MM.1S (cell line): ENCODE measurements around the gene PTPRN2.

Source experiments
- DNase-seq: peaks from one replicate; pipeline ENCODE4 v3.0.0-alpha.2; 2015
- H2AFZ ChIP-seq: fragments of 300-600 bp; sonication (generic); 2 replicates; pipeline ENCODE4 v1.6.0; 2016; ENCODE audit warnings: antibody characterized with exemption, low read length
- H3F3A ChIP-seq: fragments of 300-600 bp; sonication (generic); 2 replicates; pipeline ENCODE4 v1.6.1; 2016; ENCODE audit warnings: mild to moderate bottlenecking, antibody characterized with exemption, low read length, moderate library complexity, mixed read lengths; ENCODE audit not compliant: insufficient read depth
- H3K27ac ChIP-seq: fragments of 300-600 bp; sonication (generic); 2 replicates; pipeline ENCODE4 v1.5.1; 2016; ENCODE audit warnings: mild to moderate bottlenecking, low read length
- H3K27me3 ChIP-seq: fragments of 300-600 bp; sonication (generic); replicated peaks from 2 replicates; pipeline ENCODE4 v1.6.0; 2016; ENCODE audit warnings: low read length; ENCODE audit not compliant: insufficient read depth
- H3K36me3 ChIP-seq: fragments of 300-600 bp; sonication (generic); replicated peaks from 2 replicates; pipeline ENCODE4 v1.6.1; 2016; ENCODE audit warnings: mild to moderate bottlenecking, low read length, mixed read lengths; ENCODE audit not compliant: insufficient read depth
- H3K4me1 ChIP-seq: fragments of 300-600 bp; sonication (generic); 2 replicates; pipeline ENCODE4 v1.6.1; 2016; ENCODE audit warnings: low read length, mixed read lengths
- H3K4me2 ChIP-seq: fragments of 300-600 bp; sonication (generic); 2 replicates; pipeline ENCODE4 v1.6.0; 2016; ENCODE audit warnings: low read depth, low read length
- H3K4me3 ChIP-seq: fragments of 300-600 bp; sonication (generic); 2 replicates; pipeline ENCODE4 v1.5.1; 2016; ENCODE audit warnings: low read length, mixed read lengths
- H3K79me2 ChIP-seq: fragments of 300-600 bp; sonication (generic); 2 replicates; pipeline ENCODE4 v1.6.1; 2016; ENCODE audit warnings: mixed run types, low read length, mixed read lengths
- H3K9ac ChIP-seq: fragments of 300-600 bp; sonication (generic); 2 replicates; pipeline ENCODE4 v1.6.1; 2016; ENCODE audit warnings: low read length, mixed read lengths
- H3K9me2 ChIP-seq: fragments of 300-600 bp; sonication (generic); replicated peaks from 2 replicates; pipeline ENCODE4 v1.6.1; 2016; ENCODE audit warnings: mild to moderate bottlenecking, low read length, mixed read lengths; ENCODE audit not compliant: insufficient read depth
- H3K9me3 ChIP-seq: fragments of 300-600 bp; sonication (generic); replicated peaks from 2 replicates; pipeline ENCODE4 v1.6.1; 2016; ENCODE audit warnings: mild to moderate bottlenecking, low read length, mixed read lengths; ENCODE audit not compliant: insufficient read depth
- H4K20me1 ChIP-seq: fragments of 300-600 bp; sonication (generic); 2 replicates; pipeline ENCODE4 v1.6.1; 2016; ENCODE audit warnings: mild to moderate bottlenecking, low read length, moderate library complexity, mixed read lengths; ENCODE audit not compliant: insufficient read depth
- EZH2 ChIP-seq: fragments of 300-600 bp; sonication (generic); optimal IDR thresholded peaks from 2 replicates; pipeline ENCODE3; 2017; ENCODE audit warnings: low read depth, mild to moderate bottlenecking, antibody characterized with exemption, low read length, mixed read lengths
- EZH2phosphoT487 ChIP-seq: fragments of 300-600 bp; sonication (generic); IDR thresholded peaks from 2 replicates; pipeline ENCODE4 v1.6.1; 2018; ENCODE audit warnings: antibody characterized with exemption, low read length
- TF ChIP-seq, protein P1 (sequence below): fragments of 300-600 bp; sonication (generic); IDR thresholded peaks from 2 replicates; pipeline ENCODE4 v1.5.1; 2016; ENCODE audit warnings: antibody characterized with exemption, low read length, mixed read lengths

PTPRN2 gene

GRCh38 chr7:158109364-158110033 lies 478.1 kb downstream of the PTPRN2 start:
- Histone ChIP-seq H3K4me3 (no peak overlapping the region), H3K9me3 (no peaks in the 10 kb centered on the region)

DNA sequence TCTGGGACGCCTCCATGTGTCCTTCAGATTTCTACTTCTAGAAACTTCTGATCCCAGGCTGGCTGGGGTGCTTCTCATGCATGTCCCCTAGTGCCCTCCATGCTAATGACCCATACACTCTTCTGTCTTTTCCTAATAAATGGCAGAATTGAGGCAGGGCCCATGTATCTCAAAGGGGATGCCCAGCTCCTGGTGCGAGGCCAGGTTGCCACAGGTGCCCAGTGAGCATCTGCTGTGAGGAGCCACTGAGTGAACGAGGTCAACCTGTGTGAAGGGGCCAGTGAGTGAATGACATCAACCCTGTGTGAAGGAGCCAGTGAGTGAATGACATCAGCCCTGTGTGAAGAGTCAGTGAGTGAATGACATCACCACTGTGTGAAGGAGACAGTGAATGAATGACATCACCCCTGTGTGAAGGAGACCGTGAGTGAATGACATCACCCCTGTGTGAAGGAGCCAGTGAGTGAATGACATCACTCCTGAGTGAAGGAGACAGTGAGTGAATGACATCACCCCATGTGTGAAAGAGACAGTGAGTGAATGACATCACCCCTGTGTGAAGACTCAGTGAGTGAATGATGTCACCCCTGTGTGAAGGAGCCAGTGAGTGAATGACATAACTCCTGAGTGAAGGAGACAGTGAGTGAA lies 478.9 kb downstream of the PTPRN2 start:
- Histone ChIP-seq H3K79me2 (0 out of 2 replicates have a peak, but pooled peaks cover 3% of the 10 kb centered on the region), H3K9ac (no peak overlapping the region)
- no peak for DNase-seq

More at GRCh38 chr7:158109364-158110033, 478.1 kb downstream of the PTPRN2 start:
- peak overlapping the region; percentile 75; the same call in 1 of the 2 replicates for H3K4me2 ChIP-seq
- no peaks in the 10 kb centered on the region for H3K36me3 ChIP-seq
- H3K79me2 ChIP-seq = 0 out of 2 replicates have a peak, but pooled peaks cover 3% of the 10 kb centered on the region
- no peaks in the 10 kb centered on the region; the same call in 1 of the 2 replicates for H3K27me3 ChIP-seq
- H3K4me1 ChIP-seq = peaks cover 17% of the 10 kb centered on the region
- no peaks in the 10 kb centered on the region for H4K20me1 ChIP-seq
- no peak overlapping the region for H3K9ac ChIP-seq
- TF ChIP-seq, protein P1, sequence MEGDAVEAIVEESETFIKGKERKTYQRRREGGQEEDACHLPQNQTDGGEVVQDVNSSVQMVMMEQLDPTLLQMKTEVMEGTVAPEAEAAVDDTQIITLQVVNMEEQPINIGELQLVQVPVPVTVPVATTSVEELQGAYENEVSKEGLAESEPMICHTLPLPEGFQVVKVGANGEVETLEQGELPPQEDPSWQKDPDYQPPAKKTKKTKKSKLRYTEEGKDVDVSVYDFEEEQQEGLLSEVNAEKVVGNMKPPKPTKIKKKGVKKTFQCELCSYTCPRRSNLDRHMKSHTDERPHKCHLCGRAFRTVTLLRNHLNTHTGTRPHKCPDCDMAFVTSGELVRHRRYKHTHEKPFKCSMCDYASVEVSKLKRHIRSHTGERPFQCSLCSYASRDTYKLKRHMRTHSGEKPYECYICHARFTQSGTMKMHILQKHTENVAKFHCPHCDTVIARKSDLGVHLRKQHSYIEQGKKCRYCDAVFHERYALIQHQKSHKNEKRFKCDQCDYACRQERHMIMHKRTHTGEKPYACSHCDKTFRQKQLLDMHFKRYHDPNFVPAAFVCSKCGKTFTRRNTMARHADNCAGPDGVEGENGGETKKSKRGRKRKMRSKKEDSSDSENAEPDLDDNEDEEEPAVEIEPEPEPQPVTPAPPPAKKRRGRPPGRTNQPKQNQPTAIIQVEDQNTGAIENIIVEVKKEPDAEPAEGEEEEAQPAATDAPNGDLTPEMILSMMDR = no peak
- TF ChIP-seq EZH2phosphoT487 (no peak), EZH2 (no peak)
- H3F3A ChIP-seq = no peaks in the 10 kb centered on the region; the same call in 1 of the 2 replicates
- no peak overlapping the region for H3K27ac ChIP-seq
- DNase-seq = no peak
- no peak overlapping the region for H2AFZ ChIP-seq
- H3K9me2 ChIP-seq = no peaks in the 10 kb centered on the region

GRCh38 chr7:158107806-158108205 lies 479.8 kb downstream of the PTPRN2 start:
- no peak overlapping the region for H3K27ac ChIP-seq
- no peaks in the 10 kb centered on the region; the same call in 1 of the 2 replicates for H3F3A ChIP-seq
- H3K4me2 ChIP-seq = no peak overlapping the region
- no peaks in the 10 kb centered on the region for H3K36me3 ChIP-seq
- TF ChIP-seq, protein P1 = no peak
- no peak for TF ChIP-seq EZH2phosphoT487
- TF ChIP-seq EZH2 = no peak
- H3K4me1 ChIP-seq = peaks cover 17% of the 10 kb centered on the region
- H2AFZ ChIP-seq = no peak overlapping the region
- H3K27me3 ChIP-seq = peaks cover 4% of the 10 kb centered on the region; the same call in 1 of the 2 replicates
- H3K9me3 ChIP-seq = no peaks in the 10 kb centered on the region
- H3K4me3 ChIP-seq = no peak overlapping the region
- no peak for DNase-seq
- H4K20me1 ChIP-seq = no peaks in the 10 kb centered on the region
- no peak overlapping the region for H3K9ac ChIP-seq
- no peaks in the 10 kb centered on the region for H3K9me2 ChIP-seq
- 0 out of 2 replicates have a peak, but pooled peaks cover 3% of the 10 kb centered on the region for H3K79me2 ChIP-seq

More for the DNA sequence above, 478.9 kb downstream of the PTPRN2 start:
- H3K9me2 ChIP-seq = no peaks in the 10 kb centered on the region
- H3K4me3 ChIP-seq = no peak overlapping the region
- H3K36me3 ChIP-seq = no peaks in the 10 kb centered on the region
- H3K27ac ChIP-seq = no peak overlapping the region
- H3K27me3 ChIP-seq = no peaks in the 10 kb centered on the region; the same call in 1 of the 2 replicates
- TF ChIP-seq, protein P1 = no peak
- TF ChIP-seq EZH2phosphoT487 (no peak), EZH2 (no peak)
- H3K9me3 ChIP-seq = no peaks in the 10 kb centered on the region
- no peaks in the 10 kb centered on the region for H4K20me1 ChIP-seq
- H2AFZ ChIP-seq = no peak overlapping the region
- no peaks in the 10 kb centered on the region; the same call in 1 of the 2 replicates for H3F3A ChIP-seq
- H3K4me1 ChIP-seq = peaks cover 17% of the 10 kb centered on the region
- no peak overlapping the region for H3K4me2 ChIP-seq
